ENCODE measurements around the gene BMP6. TPM values are rescaled to one million over a fixed set of nuclear protein-coding genes. Genes with fewer than 3 reads are reported as not detected.

The BMP6 gene
- total RNA-seq, 1 experiment from 2014 or later: not detected

DNA sequence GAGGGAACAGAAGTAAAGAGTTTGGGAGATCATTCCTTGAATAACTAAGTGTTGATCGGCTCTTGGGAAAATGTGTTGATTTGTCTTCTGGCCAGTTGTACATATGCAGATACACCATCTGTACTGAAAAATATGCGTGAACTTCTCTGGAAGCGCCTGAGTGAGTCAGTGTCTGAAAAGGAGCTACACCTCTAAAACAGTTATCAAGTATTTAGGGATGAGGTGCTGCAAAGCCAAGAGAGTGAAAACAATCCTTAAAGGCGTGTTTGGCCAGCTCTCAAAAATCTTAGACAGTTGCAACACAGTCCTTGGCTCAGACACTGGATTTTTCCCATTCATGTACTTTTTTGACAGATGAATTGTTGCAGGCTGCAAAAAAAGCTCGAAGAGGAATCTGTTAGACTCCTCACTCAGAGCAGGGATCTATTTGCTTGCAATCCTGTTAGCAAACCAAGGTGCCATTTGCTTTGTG, 61.3 kb downstream of the BMP6 start:
- Histone ChIP-seq H4K20me1 (ENCODE audit: insufficient read depth) (no peaks in the 10 kb centered on the region), H3K9me2 (ENCODE audit: insufficient read depth) (no peaks in the 10 kb centered on the region), H3K27ac (no peak overlapping the region), H3K9me3 (ENCODE audit: insufficient read depth, low read depth) (no peaks in the 10 kb centered on the region), H3K4me2 (no peak overlapping the region), H3F3A (ENCODE audit: insufficient read depth, low read depth) (no peaks in the 10 kb centered on the region), H3K4me1 (replicated peaks; ENCODE audit: insufficient read depth) (no peaks in the 10 kb centered on the region), H2AFZ (no peak overlapping the region), H3K27me3 (ENCODE audit: insufficient read depth, low read depth) (no peaks in the 10 kb centered on the region), H3K4me3 (no peak overlapping the region), H3K79me2 (ENCODE audit: low read depth) (no peaks in the 10 kb centered on the region), H3K36me3 (ENCODE audit: low read depth) (no peaks in the 10 kb centered on the region)
- POLR2A ChIA-PET (ENCODE audit: unreplicated experiment): no interaction called here
- no peak for TF ChIP-seq EZH2 (IDR thresholded peaks at IDR 0.05; ENCODE audit: low read depth)
- TF ChIP-seq, protein P1, sequence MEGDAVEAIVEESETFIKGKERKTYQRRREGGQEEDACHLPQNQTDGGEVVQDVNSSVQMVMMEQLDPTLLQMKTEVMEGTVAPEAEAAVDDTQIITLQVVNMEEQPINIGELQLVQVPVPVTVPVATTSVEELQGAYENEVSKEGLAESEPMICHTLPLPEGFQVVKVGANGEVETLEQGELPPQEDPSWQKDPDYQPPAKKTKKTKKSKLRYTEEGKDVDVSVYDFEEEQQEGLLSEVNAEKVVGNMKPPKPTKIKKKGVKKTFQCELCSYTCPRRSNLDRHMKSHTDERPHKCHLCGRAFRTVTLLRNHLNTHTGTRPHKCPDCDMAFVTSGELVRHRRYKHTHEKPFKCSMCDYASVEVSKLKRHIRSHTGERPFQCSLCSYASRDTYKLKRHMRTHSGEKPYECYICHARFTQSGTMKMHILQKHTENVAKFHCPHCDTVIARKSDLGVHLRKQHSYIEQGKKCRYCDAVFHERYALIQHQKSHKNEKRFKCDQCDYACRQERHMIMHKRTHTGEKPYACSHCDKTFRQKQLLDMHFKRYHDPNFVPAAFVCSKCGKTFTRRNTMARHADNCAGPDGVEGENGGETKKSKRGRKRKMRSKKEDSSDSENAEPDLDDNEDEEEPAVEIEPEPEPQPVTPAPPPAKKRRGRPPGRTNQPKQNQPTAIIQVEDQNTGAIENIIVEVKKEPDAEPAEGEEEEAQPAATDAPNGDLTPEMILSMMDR (conservative IDR thresholded peaks at IDR 0.05): no peak
- DNase-seq: no peak
- CTCF ChIA-PET: interaction anchor here (0.7 kb wide), 1 partner anchor 385 kb away, joined by 3 read pairs; no protein-coding TSS in a partner anchor
- intact Hi-C loops (cut with micrococcal nuclease; ENCODE audit: unreplicated experiment): no loop called here
- no TSS peak for BruUV-seq (replicated peaks)

DNA sequence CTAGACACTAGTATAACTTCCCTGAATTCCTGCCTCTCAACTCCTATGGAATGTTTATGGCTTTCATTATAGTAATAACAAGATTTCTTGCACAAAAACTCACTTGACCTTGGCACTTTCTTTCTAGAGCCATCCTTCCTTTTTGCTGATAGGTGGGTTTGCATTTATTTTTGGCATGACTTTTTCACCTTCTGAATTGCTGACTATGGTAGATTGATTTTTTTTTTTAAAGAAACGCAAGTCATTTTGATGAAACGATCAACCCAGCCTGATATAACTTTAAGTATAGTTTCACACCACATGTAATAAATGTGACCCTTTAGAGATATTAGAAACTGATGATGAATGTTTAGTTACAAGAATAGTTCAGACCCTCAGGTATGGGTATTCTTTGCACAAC, 61.8 kb downstream of the BMP6 start:
- TF ChIP-seq EZH2 (IDR thresholded peaks at IDR 0.05; ENCODE audit: low read depth): no peak
- TF ChIP-seq, protein P1 (conservative IDR thresholded peaks at IDR 0.05): no peak
- Histone ChIP-seq H3F3A (ENCODE audit: insufficient read depth, low read depth) (no peaks in the 10 kb centered on the region), H3K79me2 (ENCODE audit: low read depth) (no peaks in the 10 kb centered on the region), H3K36me3 (ENCODE audit: low read depth) (no peaks in the 10 kb centered on the region), H4K20me1 (ENCODE audit: insufficient read depth) (no peaks in the 10 kb centered on the region), H3K9me3 (ENCODE audit: insufficient read depth, low read depth) (no peaks in the 10 kb centered on the region), H3K4me1 (replicated peaks; ENCODE audit: insufficient read depth) (no peaks in the 10 kb centered on the region), H2AFZ (no peak overlapping the region), H3K9me2 (ENCODE audit: insufficient read depth) (no peaks in the 10 kb centered on the region), H3K4me3 (no peak overlapping the region), H3K27me3 (ENCODE audit: insufficient read depth, low read depth) (no peaks in the 10 kb centered on the region), H3K4me2 (no peak overlapping the region), H3K27ac (no peak overlapping the region)
- intact Hi-C loops (cut with micrococcal nuclease; ENCODE audit: unreplicated experiment): no loop called here
- BruUV-seq (replicated peaks): no TSS peak
- ChIA-PET POLR2A (ENCODE audit: unreplicated experiment) (no interaction called here), CTCF (no interaction called here)
- no peak for DNase-seq

DNA sequence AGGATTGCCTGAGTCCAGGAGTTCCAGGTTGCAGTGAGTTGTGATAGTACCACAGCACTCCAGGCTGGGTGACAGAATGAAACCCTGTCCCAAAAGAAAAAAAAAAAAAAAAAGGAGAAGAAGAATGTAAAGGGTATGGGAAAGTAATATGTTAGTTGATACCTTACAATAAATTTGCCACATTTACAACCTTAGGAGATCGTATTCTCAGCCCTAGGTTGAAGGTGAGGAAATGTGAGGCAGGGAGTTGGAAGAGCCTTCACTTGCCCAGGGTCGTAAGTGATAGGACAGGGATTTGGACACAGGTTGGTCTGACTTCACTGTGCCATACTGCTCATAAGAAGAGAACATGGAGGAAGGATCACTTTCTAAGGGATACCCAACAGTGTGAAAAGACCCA, 68.6 kb downstream of the BMP6 start:
- no peaks in the 10 kb centered on the region for H3K27me3 ChIP-seq (ENCODE audit: insufficient read depth, low read depth)
- no TSS peak for BruUV-seq (replicated peaks)

More for the DNA sequence above, 68.6 kb downstream of the BMP6 start:
- Histone ChIP-seq H4K20me1 (ENCODE audit: insufficient read depth) (no peaks in the 10 kb centered on the region), H3K4me3 (no peak overlapping the region), H3F3A (ENCODE audit: insufficient read depth, low read depth) (no peaks in the 10 kb centered on the region), H3K4me1 (replicated peaks; ENCODE audit: insufficient read depth) (no peaks in the 10 kb centered on the region), H3K9me2 (ENCODE audit: insufficient read depth) (no peaks in the 10 kb centered on the region), H2AFZ (no peak overlapping the region), H3K79me2 (ENCODE audit: low read depth) (no peaks in the 10 kb centered on the region), H3K9me3 (ENCODE audit: insufficient read depth, low read depth) (no peaks in the 10 kb centered on the region), H3K27ac (no peak overlapping the region), H3K4me2 (no peak overlapping the region), H3K36me3 (ENCODE audit: low read depth) (no peaks in the 10 kb centered on the region)
- TF ChIP-seq, protein P1 (conservative IDR thresholded peaks at IDR 0.05): no peak
- TF ChIP-seq EZH2 (IDR thresholded peaks at IDR 0.05; ENCODE audit: low read depth): no peak
- CTCF ChIA-PET: no interaction called here
- DNase-seq: no peak
- intact Hi-C loops (cut with micrococcal nuclease; ENCODE audit: unreplicated experiment): no loop called here
- POLR2A ChIA-PET (ENCODE audit: unreplicated experiment): no interaction called here
